SJSA1 (cell line): ENCODE results near the gene FAM193B. TPM values are rescaled to one million over a fixed set of nuclear protein-coding genes. Genes with fewer than 3 reads are reported as not detected.

Experiments used
- DNase-seq, 2 experiments: peaks; one replicate each; pipeline ENCODE4 v3.0.0-alpha.2; 2015 to 2020; ENCODE audit warnings: low spot score in 2 of 2, low read depth in 1 of 2
- H3K27ac ChIP-seq: fragments of 250-450 bp; sonication (Bioruptor Pico); 2 replicates; pipeline ENCODE4 v1.5.1; 2020; ENCODE audit warnings: mild to moderate bottlenecking, moderate library complexity
- H3K27me3 ChIP-seq: fragments of 250-450 bp; sonication (Bioruptor Pico); replicated peaks from 2 replicates; pipeline ENCODE4 v1.5.1; 2020; ENCODE audit warnings: mild to moderate bottlenecking, moderate library complexity
- H3K36me3 ChIP-seq: fragments of 250-450 bp; sonication (Bioruptor Pico); 2 replicates; pipeline ENCODE4 v1.5.1; 2020; ENCODE audit warnings: mild to moderate bottlenecking
- H3K4me1 ChIP-seq: fragments of 250-450 bp; sonication (Bioruptor Pico); replicated peaks from 2 replicates; pipeline ENCODE4 v1.6.1; 2021; ENCODE audit warnings: mild to moderate bottlenecking
- H3K4me3 ChIP-seq: fragments of 250-450 bp; sonication (Bioruptor Pico); 2 replicates; pipeline ENCODE4 v1.5.1; 2020; ENCODE audit warnings: mild to moderate bottlenecking
- H3K9me3 ChIP-seq: fragments of 250-450 bp; sonication (Bioruptor Pico); replicated peaks from 2 replicates; pipeline ENCODE4 v1.5.1; 2020; ENCODE audit warnings: mild to moderate bottlenecking
- total RNA-seq: library from RNA; depleted of rRNA; stranded (reverse); fragments of >200 nt; shearing (Covaris generic); gene quantifications from 2 replicates; pipeline ENCODE4 v1.2.3, GENCODE V29; 2014; rRNA removed

FAM193B gene
- 24.9 and 29.9 TPM in 2 replicates for total RNA-seq

DNA sequence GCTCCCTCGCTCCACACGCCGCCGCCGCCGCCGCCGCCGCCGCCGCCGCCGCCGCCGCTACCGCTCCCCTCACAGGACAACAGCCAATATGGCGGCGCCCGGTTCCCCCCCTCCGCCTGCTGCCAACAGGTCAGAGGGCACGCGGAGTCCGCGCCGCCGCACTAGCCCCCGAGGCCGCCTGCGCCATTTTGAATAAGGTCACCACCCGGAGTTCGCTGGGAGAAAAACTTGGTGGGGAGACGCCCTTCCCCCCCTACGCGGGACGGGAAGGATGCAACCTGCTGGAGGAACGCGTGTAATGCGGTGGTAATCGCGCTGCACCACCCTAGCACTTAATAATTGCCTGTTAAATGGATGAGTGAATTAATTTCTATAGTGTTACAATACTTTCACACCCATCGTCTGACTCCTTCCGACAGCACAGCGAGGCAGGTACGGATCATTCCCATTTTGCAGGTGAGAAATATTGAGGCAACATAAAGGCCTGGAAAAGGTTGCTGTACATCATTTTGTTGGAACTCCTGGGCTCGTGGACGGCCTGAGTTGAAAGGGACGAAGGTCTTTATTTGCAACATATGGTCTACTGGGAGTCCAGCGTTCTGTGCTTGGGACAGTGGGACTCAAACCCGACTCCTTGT lies at the start of gene FAM193B:
FAM193B (minus strand) TSS at position 90 of the 638 bp plus-strand sequence. CDS start 105 bp downstream, outside the sequence.
- H3K9me3 ChIP-seq = no peaks in the 10 kb centered on the region
- peaks cover 31% of the 10 kb centered on the region for H3K36me3 ChIP-seq
- H3K27ac ChIP-seq = no peak within 1 kb of the TSS
- peaks cover 15% of the 10 kb centered on the region for H3K4me1 ChIP-seq
- H3K27me3 ChIP-seq = no peaks in the 10 kb centered on the region; the same call in 1 of the 2 replicates
- peak within 1 kb of the TSS; percentile 83 for H3K4me3 ChIP-seq
- peak; percentile 95 to 98 for DNase-seq

DNA sequence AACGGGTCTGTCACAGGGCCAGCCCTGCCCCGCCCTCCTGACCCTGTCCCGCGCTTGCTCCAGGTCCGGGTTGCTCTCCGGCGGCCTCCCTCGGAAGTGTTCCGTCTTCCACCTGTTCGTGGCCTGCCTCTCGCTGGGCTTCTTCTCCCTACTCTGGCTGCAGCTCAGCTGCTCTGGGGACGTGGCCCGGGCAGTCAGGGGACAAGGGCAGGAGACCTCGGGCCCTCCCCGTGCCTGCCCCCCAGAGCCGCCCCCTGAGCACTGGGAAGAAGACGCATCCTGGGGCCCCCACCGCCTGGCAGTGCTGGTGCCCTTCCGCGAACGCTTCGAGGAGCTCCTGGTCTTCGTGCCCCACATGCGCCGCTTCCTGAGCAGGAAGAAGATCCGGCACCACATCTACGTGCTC lies 49.8 kb upstream of the FAM193B start:
- Histone ChIP-seq H3K4me3 (no peak overlapping the region), H3K27ac (no peak overlapping the region), H3K9me3 (no peaks in the 10 kb centered on the region), H3K36me3 (peaks cover 39% of the 10 kb centered on the region), H3K27me3 (no peaks in the 10 kb centered on the region), H3K4me1 (peaks cover 17% of the 10 kb centered on the region)
- DNase-seq = peak in 1 of 2 experiments; percentile 51

DNA sequence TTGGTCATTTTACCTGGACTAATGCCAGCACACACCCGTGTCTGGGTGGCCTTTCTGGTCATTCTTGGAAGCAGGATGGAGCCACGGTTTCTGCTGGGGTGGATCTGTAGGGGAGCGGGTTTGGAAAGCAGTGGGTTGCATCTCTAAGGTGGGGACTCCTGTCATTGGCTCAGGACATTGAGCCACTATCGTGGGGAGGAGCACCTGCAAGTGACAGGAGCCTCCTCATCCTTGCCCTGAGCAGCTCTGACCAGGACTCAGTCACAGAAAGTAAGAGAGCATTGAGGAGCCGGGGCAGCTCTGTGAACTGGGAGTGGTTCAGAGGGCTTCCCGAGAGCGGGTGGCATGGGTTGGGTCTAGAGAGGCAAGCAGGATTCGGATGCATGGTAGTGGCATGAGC lies 49.3 kb upstream of the FAM193B start:
- DNase-seq = peak in 1 of 2 experiments; percentile 41
- no peak overlapping the region for H3K27ac ChIP-seq
- H3K36me3 ChIP-seq = peaks cover 34% of the 10 kb centered on the region
- H3K9me3 ChIP-seq = no peaks in the 10 kb centered on the region
- no peak overlapping the region for H3K4me3 ChIP-seq
- H3K4me1 ChIP-seq = peaks cover 18% of the 10 kb centered on the region
- H3K27me3 ChIP-seq = no peaks in the 10 kb centered on the region

DNA sequence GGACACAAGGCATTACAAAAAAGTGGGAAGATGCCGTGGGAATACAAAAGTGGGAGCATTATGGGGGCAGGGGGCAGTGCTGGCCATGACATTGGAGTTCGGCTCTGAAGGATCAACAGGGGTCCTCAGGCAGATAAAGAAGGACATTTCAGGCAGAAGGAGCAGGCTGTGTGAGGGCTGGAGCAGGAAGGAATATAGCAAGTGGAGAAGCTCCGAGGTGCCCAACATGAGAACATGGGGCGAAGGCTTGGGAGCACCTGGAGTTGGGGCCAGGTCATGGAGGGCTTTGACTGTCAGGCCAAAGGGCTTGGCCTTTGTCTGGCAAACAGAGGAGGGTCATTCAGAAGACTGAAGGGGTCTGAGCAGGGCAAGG lies 48.1 kb upstream of the FAM193B start:
- H3K27ac ChIP-seq = no peak overlapping the region
- DNase-seq = peak in 1 of 2 experiments; percentile 36
- H3K36me3 ChIP-seq = peaks cover 22% of the 10 kb centered on the region
- no peaks in the 10 kb centered on the region for H3K9me3 ChIP-seq
- H3K4me3 ChIP-seq = no peak overlapping the region
- H3K4me1 ChIP-seq = peaks cover 22% of the 10 kb centered on the region
- H3K27me3 ChIP-seq = no peaks in the 10 kb centered on the region

DNA sequence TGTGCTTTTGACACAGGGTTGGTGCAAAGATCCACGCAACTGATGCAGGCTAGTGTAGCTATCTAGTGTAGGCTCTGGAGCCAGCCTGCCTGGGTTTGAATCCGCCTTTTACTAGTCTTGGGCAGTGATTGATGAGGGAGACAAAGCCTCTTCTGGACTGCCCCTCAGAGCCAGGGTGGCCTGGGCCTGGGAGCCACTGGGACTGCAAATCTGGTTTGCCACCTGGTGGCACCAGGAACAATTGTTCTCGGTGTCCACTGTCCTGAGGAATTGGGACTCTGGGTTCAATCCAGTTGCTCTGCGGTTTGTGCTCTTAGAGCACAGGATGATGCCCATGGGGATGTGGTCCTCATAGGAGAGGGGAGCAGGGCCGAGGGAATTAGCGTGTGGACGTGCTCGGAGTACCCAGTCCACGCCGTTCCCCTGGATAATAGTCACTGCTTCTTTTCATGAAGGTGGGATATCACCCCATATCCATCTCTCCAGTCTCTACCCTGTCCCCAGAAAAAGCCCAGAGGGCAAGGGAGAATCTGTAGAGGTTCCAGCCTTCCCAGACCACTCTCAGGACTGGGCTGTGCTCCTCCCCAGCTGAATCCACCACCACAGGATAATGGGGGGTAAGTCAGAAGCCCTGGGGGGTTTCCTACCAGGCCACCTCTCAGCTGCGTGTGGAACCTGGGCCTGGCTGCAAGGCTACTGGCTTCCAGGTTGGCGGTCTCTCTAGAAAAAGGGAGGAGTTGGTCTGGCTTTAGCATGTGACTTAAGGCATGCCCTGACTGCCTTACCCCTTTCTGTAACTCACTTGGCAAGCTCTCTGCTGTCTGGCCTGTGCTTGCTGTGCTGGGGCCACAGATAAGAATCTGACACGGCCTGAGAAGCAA lies 47.5 kb upstream of the FAM193B start:
- H3K4me3 ChIP-seq = no peak overlapping the region
- no peak overlapping the region for H3K27ac ChIP-seq
- DNase-seq = peak in 1 of 2 experiments; percentile 49

DNA sequence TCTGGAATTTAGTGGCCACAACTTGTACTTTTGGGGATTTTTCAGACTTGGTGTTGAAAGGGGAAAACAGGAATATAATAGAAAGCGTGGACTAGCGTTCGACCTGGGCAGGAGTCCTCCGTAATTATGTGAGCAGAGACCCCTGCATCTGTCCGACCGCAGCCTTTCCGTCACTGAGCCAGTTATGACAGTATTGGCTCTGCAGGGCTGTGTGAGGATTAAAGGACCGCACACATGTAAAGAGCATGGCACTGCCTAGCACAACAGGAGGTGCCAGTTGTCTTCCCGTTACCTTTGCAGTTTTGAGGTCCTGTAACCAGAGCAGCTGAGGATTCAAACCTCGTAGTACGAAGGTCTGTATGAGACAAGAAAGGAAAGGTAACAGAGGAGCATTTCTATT lies 46.8 kb upstream of the FAM193B start:
- H3K27ac ChIP-seq = no peak overlapping the region

More for the DNA sequence above, 47.5 kb upstream of the FAM193B start:
- no peaks in the 10 kb centered on the region for H3K9me3 ChIP-seq
- peaks cover 16% of the 10 kb centered on the region for H3K36me3 ChIP-seq
- H3K27me3 ChIP-seq = no peaks in the 10 kb centered on the region
- peaks cover 22% of the 10 kb centered on the region for H3K4me1 ChIP-seq

DNA sequence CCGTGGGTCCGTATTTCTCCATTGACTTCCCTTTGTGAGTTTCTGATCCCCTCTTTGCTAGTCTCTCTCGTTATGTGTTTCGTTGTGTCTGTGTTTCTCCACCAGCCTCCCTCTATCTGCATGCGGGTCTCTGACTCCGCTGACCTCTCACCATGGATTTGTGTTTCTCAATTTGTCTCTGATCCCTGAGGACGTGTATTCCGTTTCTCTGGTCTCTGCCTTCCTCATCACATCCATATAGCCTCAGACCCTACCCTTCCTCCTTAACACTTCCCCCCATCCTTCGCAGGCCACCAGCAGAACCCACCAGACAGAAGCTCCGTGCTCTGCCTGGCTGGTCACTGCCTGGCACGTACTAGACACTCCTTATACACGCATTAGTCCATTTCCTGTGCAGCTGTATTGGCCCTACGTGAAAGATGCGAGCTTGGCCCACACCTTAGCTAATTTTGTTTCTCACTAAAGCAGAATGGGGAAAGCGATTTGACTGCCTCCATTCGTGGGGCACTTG lies 46.2 kb upstream of the FAM193B start:
- Histone ChIP-seq H3K4me3 (peak overlapping the region; percentile 94), H3K27me3 (no peaks in the 10 kb centered on the region), H3K9me3 (no peaks in the 10 kb centered on the region), H3K4me1 (peaks cover 22% of the 10 kb centered on the region), H3K27ac (peak overlapping the region; percentile 66), H3K36me3 (peaks cover 26% of the 10 kb centered on the region)
- peak; percentile 30 to 33 for DNase-seq

More for the DNA sequence above, 46.8 kb upstream of the FAM193B start:
- Histone ChIP-seq H3K36me3 (peaks cover 22% of the 10 kb centered on the region), H3K27me3 (no peaks in the 10 kb centered on the region), H3K4me3 (peak overlapping the region; percentile 94), H3K4me1 (peaks cover 22% of the 10 kb centered on the region), H3K9me3 (no peaks in the 10 kb centered on the region)
- peak in 1 of 2 experiments; percentile 40 for DNase-seq

DNA sequence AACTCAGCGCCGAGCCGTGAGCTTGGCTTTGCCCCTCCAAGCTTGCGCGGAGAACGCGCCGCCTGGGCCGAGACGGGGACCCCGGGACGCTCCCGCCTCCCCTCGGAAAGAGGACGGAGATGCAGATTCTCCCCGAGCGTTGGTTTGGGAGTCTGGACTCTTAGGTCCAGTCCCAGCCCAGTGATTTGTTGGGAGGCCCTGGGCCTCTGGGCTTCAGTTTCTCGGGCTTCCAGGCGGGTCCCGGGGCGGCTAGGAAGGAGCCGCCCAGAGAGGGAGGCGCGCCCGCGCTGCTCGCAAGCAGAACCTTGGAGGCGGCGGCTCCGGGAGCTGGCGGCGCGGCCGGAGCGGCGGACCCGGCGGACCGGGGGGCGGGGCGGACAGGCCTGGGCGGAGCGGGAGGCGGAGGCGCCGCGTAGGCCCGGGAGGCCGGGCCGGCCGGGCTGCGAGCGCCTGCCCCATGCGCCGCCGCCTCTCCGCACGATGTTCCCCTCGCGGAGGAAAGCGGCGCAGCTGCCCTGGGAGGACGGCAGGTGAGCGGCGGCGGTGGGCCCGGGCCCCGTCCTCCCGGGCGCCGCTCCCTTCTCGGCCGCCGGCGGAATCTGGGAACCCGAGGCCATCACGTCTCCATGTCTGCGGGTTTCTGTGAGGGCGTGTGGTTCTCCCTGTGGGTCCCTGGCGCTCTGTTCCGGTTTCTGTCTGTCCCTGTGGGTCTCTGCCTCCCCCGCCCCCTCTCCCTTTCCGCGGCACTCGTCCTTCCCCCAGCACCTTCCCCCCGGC lies 45.6 kb upstream of the FAM193B start, which contains the start of gene B4GALT7:
B4GALT7 (plus strand) TSS at position 402 of the 777 bp plus-strand sequence; CDS start at position 481, 79 bp downstream.
- Histone ChIP-seq H3K36me3 (peaks cover 28% of the 10 kb centered on the region), H3K27me3 (no peaks in the 10 kb centered on the region), H3K4me1 (peaks cover 22% of the 10 kb centered on the region), H3K4me3 (peak within 1 kb of the TSS; percentile 94), H3K9me3 (no peaks in the 10 kb centered on the region), H3K27ac (peak within 1 kb of the TSS; percentile 66)
- peak; percentile 86 to 90 for DNase-seq

DNA sequence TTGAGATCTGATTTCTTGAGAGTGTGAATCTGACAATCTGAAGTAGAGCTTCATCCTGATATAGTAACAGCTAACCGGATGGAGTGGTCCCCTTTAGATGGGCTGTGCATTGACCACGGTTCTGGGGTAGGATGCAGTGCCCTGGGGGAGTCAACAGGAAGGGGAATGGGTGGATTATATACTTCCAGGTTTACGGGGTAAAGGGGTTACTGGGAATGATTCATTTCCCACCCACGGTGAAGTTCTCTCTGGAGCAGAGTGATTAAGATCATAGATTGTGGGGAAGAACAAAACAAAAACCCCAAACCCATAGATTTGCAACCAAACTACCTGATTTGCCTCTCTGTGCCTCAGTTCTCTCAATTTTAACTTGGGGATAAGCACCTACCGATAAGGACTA lies 44.1 kb upstream of the FAM193B start:
- H3K4me3 ChIP-seq = no peak overlapping the region
- H3K4me1 ChIP-seq = peaks cover 22% of the 10 kb centered on the region
- H3K36me3 ChIP-seq = peaks cover 43% of the 10 kb centered on the region
- no peaks in the 10 kb centered on the region for H3K27me3 ChIP-seq
- H3K9me3 ChIP-seq = no peaks in the 10 kb centered on the region
- no peak for DNase-seq
- no peak overlapping the region for H3K27ac ChIP-seq

DNA sequence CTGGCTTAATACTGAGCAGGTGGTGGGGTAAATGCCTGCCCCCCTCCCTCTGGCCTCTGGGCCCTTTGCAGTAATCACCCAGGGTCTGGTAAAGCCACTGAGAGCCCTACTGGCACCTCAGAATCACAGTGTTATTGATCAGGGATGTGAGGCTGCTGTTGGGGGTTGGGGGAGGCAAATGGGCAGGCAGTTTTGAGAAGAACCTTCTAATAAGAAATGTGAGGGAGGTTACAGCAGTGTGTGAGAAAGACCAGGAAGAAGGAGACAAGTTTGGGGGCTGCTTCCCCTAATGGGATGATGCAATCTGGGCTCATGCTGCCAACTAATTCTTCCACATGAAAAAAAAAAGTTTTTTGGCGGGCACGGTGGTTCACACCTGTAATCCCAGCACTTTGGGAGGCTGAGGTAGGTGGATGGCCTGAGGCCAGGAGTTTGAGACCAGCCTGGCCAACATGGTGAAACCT lies 42.4 kb upstream of the FAM193B start:
- Histone ChIP-seq H3K27ac (no peak overlapping the region), H3K4me3 (no peak overlapping the region), H3K9me3 (no peaks in the 10 kb centered on the region), H3K27me3 (no peaks in the 10 kb centered on the region), H3K4me1 (peaks cover 25% of the 10 kb centered on the region), H3K36me3 (peaks cover 55% of the 10 kb centered on the region)
- no peak for DNase-seq

DNA sequence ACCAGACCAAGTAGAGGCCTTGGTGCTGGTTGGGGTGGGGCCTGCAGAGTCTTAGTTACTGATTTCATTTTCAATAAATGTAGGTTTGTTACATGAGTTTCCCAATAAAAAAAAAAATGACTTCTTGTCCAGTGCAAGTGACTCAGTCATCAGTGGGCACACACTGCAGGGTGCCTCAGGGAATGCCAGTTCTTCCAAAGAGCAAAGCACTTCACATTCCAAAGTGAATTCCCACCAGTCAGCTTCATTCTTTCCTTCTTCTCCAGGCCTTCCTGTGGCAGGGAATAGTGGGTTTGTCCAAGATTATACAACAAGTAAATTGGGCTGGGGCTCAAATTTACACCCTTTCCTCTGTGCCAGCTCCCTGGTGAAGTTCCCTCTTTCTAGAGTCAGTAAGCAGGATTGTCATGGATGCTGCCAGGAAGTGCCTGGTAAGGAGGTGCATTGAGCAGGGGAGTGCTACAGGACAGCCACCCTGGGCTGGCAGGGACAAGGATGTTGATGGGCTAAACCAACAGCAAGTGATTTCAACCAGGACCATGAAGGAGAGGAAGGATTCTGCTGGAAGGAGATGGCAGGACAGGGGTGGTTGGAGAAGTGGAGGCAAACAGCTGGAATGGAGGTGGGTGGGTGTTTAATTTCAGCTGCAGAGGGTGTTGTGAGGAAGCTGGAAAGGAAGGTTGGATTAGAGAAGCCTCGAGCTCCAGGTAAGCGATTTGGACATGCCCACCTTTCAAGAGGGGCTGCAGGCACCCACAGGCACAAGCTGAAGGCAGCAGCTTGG lies 41.8 kb upstream of the FAM193B start:
- DNase-seq = no peak
- peaks cover 50% of the 10 kb centered on the region for H3K36me3 ChIP-seq
- no peak overlapping the region for H3K27ac ChIP-seq
- no peaks in the 10 kb centered on the region for H3K27me3 ChIP-seq
- peaks cover 23% of the 10 kb centered on the region for H3K4me1 ChIP-seq
- no peaks in the 10 kb centered on the region for H3K9me3 ChIP-seq
- H3K4me3 ChIP-seq = no peak overlapping the region

DNA sequence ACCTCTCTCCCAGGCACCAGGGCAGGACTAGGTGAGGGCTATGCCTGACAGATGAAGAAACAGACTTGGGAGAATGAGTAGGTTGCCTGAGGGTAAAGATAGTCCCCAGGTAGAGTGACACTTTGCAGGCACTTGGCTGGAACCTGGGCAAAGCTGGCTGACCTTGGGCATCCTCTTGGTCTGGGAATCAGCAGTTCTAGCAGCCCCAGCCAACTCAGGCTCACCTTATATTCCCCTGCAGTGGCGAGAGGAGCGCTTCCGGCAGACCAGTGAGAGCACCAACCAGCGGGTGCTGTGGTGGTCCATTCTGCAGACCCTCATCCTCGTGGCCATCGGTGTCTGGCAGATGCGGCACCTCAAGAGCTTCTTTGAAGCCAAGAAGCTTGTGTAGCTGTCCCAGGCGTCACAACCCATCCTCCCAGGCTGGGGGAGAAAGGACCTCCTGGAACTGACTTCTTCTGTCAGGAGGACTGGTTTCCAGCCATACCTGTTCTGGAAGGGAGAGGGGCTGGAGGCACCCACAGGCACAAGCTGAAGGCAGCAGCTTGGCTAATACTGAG lies 40.7 kb upstream of the FAM193B start:
- no peak for DNase-seq
- H3K36me3 ChIP-seq = peaks cover 48% of the 10 kb centered on the region
- peaks cover 16% of the 10 kb centered on the region for H3K4me1 ChIP-seq
- H3K27ac ChIP-seq = no peak overlapping the region
- H3K9me3 ChIP-seq = no peaks in the 10 kb centered on the region
- no peak overlapping the region for H3K4me3 ChIP-seq
- H3K27me3 ChIP-seq = peaks cover 6% of the 10 kb centered on the region
